HEK293 (cell line): Measurements from ENCODE around the gene ZNF597.

Experiments used
- KLF16 ChIP-seq: fragments of 450-650 bp; formaldehyde crosslinking; IDR thresholded peaks from 2 replicates; pipeline ENCODE4 v1.5.1; 2017; ENCODE audit warnings: missing biosample characterization, missing genetic modification characterization
- SCRT2 ChIP-seq: fragments of 450-650 bp; formaldehyde crosslinking; IDR thresholded peaks from 2 replicates; pipeline ENCODE4 v1.5.1; 2016; ENCODE audit warnings: missing biosample characterization, missing genetic modification characterization
- ZNF133 ChIP-seq: fragments of 450-650 bp; formaldehyde crosslinking; IDR thresholded peaks from 2 replicates; pipeline ENCODE4 v1.5.1; 2016; ENCODE audit warnings: missing biosample characterization, missing genetic modification characterization
- ZNF148 ChIP-seq: fragments of 450-650 bp; formaldehyde crosslinking; IDR thresholded peaks from 2 replicates; pipeline ENCODE4 v1.5.0; 2017; ENCODE audit warnings: missing biosample characterization, missing genetic modification characterization, borderline replicate concordance
- ZNF404 ChIP-seq: fragments of 450-650 bp; formaldehyde crosslinking; IDR thresholded peaks from 2 replicates; pipeline ENCODE4 v1.5.1; 2017; ENCODE audit warnings: missing biosample characterization, missing genetic modification characterization
- ZNF549 ChIP-seq: fragments of 450-650 bp; IDR thresholded peaks from 2 replicates; pipeline ENCODE4 v1.5.1; 2018; ENCODE audit warnings: missing biosample characterization, missing genetic modification characterization, mild to moderate bottlenecking, inconsistent platforms, moderate library complexity
- ZNF660 ChIP-seq: fragments of 450-650 bp; IDR thresholded peaks from 2 replicates; pipeline ENCODE4 v1.5.1; 2018; ENCODE audit warnings: missing biosample characterization, mild to moderate bottlenecking, missing genetic modification characterization
- ZNF701 ChIP-seq: fragments of 450-650 bp; formaldehyde crosslinking; IDR thresholded peaks from 2 replicates; pipeline ENCODE4 v1.5.1; 2016; ENCODE audit warnings: missing biosample characterization, missing genetic modification characterization

ZNF597 gene

GRCh38 chr16:3383045-3383448 is 60.3 kb downstream of the ZNF597 start (continued):
- no peak for TF ChIP-seq SCRT2
- TF ChIP-seq ZNF148 (tag by site-specific recombination), result no peak
- no peak for TF ChIP-seq KLF16 (tag by site-specific recombination)
- no peak for TF ChIP-seq ZNF701 (tag by site-specific recombination)
- no peak for TF ChIP-seq ZNF660 (tag by site-specific recombination)
- no peak for TF ChIP-seq ZNF133
- no peak for TF ChIP-seq ZNF549
- no peak for TF ChIP-seq ZNF404 (tag by site-specific recombination)
